ENCODE measurements around the gene KDM6A.
"Not testable (repeated sequence)": the region's sequence is repeated elsewhere in the genome, so short reads cannot be mapped to it uniquely, and the experiment has no call there.

KDM6A gene

GRCh38 chrX:44935640-44936039 lies 62.7 kb downstream of the KDM6A start:
- Histone ChIP-seq H3K9me3 (ENCODE audit: control insufficient read depth, low read depth, low read length) (peaks cover 7% of the 10 kb centered on the region), H3K4me1 (ENCODE audit: control insufficient read depth, low read depth, low read length) (no peaks in the 10 kb centered on the region), H3K27ac (ENCODE audit: low read length) (no peak overlapping the region), H3K4me3 (ENCODE audit: low read length) (no peak overlapping the region), H3K9ac (ENCODE audit: low read length) (no peak overlapping the region), H3K36me3 (ENCODE audit: control insufficient read depth, low read depth, low read length) (no peaks in the 10 kb centered on the region), H3K27me3 (ENCODE audit: control insufficient read depth, insufficient read depth, low read length) (no peaks in the 10 kb centered on the region)

GRCh38 chrX:44937606-44938005 lies 64.6 kb downstream of the KDM6A start:
- Histone ChIP-seq H3K9ac (ENCODE audit: low read length) (no peak overlapping the region), H3K36me3 (ENCODE audit: control insufficient read depth, low read depth, low read length) (no peaks in the 10 kb centered on the region), H3K4me3 (ENCODE audit: low read length) (no peak overlapping the region), H3K9me3 (ENCODE audit: control insufficient read depth, low read depth, low read length) (peaks cover 3% of the 10 kb centered on the region), H3K27ac (ENCODE audit: low read length) (no peak overlapping the region), H3K27me3 (ENCODE audit: control insufficient read depth, insufficient read depth, low read length) (no peaks in the 10 kb centered on the region), H3K4me1 (ENCODE audit: control insufficient read depth, low read depth, low read length) (no peaks in the 10 kb centered on the region)

- H3K4me3 ChIP-seq (ENCODE audit: low read length) = no peak overlapping the region
- H3K36me3 ChIP-seq (ENCODE audit: control insufficient read depth, low read depth, low read length) = no peaks in the 10 kb centered on the region
- no peaks in the 10 kb centered on the region for H3K4me1 ChIP-seq (ENCODE audit: control insufficient read depth, low read depth, low read length)
- H3K9me3 ChIP-seq (ENCODE audit: control insufficient read depth, low read depth, low read length) = peaks cover 3% of the 10 kb centered on the region
- H3K27me3 ChIP-seq (ENCODE audit: control insufficient read depth, insufficient read depth, low read length) = no peaks in the 10 kb centered on the region
- no peak overlapping the region for H3K27ac ChIP-seq (ENCODE audit: low read length)
- no peak overlapping the region for H3K9ac ChIP-seq (ENCODE audit: low read length)
Observed at GRCh38 chrX:44938111-44938510, 65.1 kb downstream of the KDM6A start.

GRCh38 chrX:44940541-44940940 lies 67.6 kb downstream of the KDM6A start:
- not testable (repeated sequence) for H3K4me1 ChIP-seq (ENCODE audit: control insufficient read depth, low read depth, low read length); H3K27ac ChIP-seq (ENCODE audit: low read length); H3K36me3 ChIP-seq (ENCODE audit: control insufficient read depth, low read depth, low read length); H3K9ac ChIP-seq (ENCODE audit: low read length); H3K4me3 ChIP-seq (ENCODE audit: low read length); H3K27me3 ChIP-seq (ENCODE audit: control insufficient read depth, insufficient read depth, low read length)
- peaks cover 20% of the 10 kb centered on the region for H3K9me3 ChIP-seq (ENCODE audit: control insufficient read depth, low read depth, low read length)

- Histone ChIP-seq H3K27ac (ENCODE audit: low read length) (no peak overlapping the region), H3K9me3 (ENCODE audit: control insufficient read depth, low read depth, low read length) (peaks cover 26% of the 10 kb centered on the region)
Observed at GRCh38 chrX:44943007-44943406, 70.0 kb downstream of the KDM6A start.

GRCh38 chrX:44944894-44945293 lies 71.9 kb downstream of the KDM6A start:
- no peak overlapping the region for H3K27ac ChIP-seq (ENCODE audit: low read length)
- H3K36me3 ChIP-seq (ENCODE audit: control insufficient read depth, low read depth, low read length) = no peaks in the 10 kb centered on the region
- peaks cover 4% of the 10 kb centered on the region for H3K4me1 ChIP-seq (ENCODE audit: control insufficient read depth, low read depth, low read length)
- H3K9ac ChIP-seq (ENCODE audit: low read length) = no peak overlapping the region
- H3K9me3 ChIP-seq (ENCODE audit: control insufficient read depth, low read depth, low read length) = peaks cover 33% of the 10 kb centered on the region
- no peak overlapping the region for H3K4me3 ChIP-seq (ENCODE audit: low read length)
- H3K27me3 ChIP-seq (ENCODE audit: control insufficient read depth, insufficient read depth, low read length) = no peaks in the 10 kb centered on the region

More at GRCh38 chrX:44943007-44943406, 70.0 kb downstream of the KDM6A start:
- no peaks in the 10 kb centered on the region for H3K36me3 ChIP-seq (ENCODE audit: control insufficient read depth, low read depth, low read length)
- no peaks in the 10 kb centered on the region for H3K27me3 ChIP-seq (ENCODE audit: control insufficient read depth, insufficient read depth, low read length)
- H3K4me3 ChIP-seq (ENCODE audit: low read length) = no peak overlapping the region
- no peak overlapping the region for H3K9ac ChIP-seq (ENCODE audit: low read length)
- H3K4me1 ChIP-seq (ENCODE audit: control insufficient read depth, low read depth, low read length) = no peaks in the 10 kb centered on the region

- H3K36me3 ChIP-seq (ENCODE audit: control insufficient read depth, low read depth, low read length) = no peaks in the 10 kb centered on the region
- H3K27me3 ChIP-seq (ENCODE audit: control insufficient read depth, insufficient read depth, low read length) = no peaks in the 10 kb centered on the region
- H3K4me3 ChIP-seq (ENCODE audit: low read length) = no peak overlapping the region
- no peak overlapping the region for H3K27ac ChIP-seq (ENCODE audit: low read length)
- H3K9me3 ChIP-seq (ENCODE audit: control insufficient read depth, low read depth, low read length) = peaks cover 33% of the 10 kb centered on the region
- H3K9ac ChIP-seq (ENCODE audit: low read length) = no peak overlapping the region
- H3K4me1 ChIP-seq (ENCODE audit: control insufficient read depth, low read depth, low read length) = peaks cover 9% of the 10 kb centered on the region
Observed at GRCh38 chrX:44945736-44946135, 72.7 kb downstream of the KDM6A start.

- Histone ChIP-seq H3K4me3 (ENCODE audit: low read length) (no peak overlapping the region), H3K27ac (ENCODE audit: low read length) (no peak overlapping the region), H3K4me1 (ENCODE audit: control insufficient read depth, low read depth, low read length) (peaks cover 9% of the 10 kb centered on the region), H3K27me3 (ENCODE audit: control insufficient read depth, insufficient read depth, low read length) (no peaks in the 10 kb centered on the region), H3K9me3 (ENCODE audit: control insufficient read depth, low read depth, low read length) (peaks cover 33% of the 10 kb centered on the region), H3K36me3 (ENCODE audit: control insufficient read depth, low read depth, low read length) (no peaks in the 10 kb centered on the region), H3K9ac (ENCODE audit: low read length) (no peak overlapping the region)
Observed at GRCh38 chrX:44946771-44947170, 73.8 kb downstream of the KDM6A start.

GRCh38 chrX:44947995-44948394 lies 75.0 kb downstream of the KDM6A start:
- Histone ChIP-seq H3K9me3 (ENCODE audit: control insufficient read depth, low read depth, low read length) (peaks cover 41% of the 10 kb centered on the region), H3K4me3 (ENCODE audit: low read length) (no peak overlapping the region), H3K9ac (ENCODE audit: low read length) (no peak overlapping the region), H3K27me3 (ENCODE audit: control insufficient read depth, insufficient read depth, low read length) (no peaks in the 10 kb centered on the region), H3K4me1 (ENCODE audit: control insufficient read depth, low read depth, low read length) (peaks cover 9% of the 10 kb centered on the region), H3K27ac (ENCODE audit: low read length) (no peak overlapping the region), H3K36me3 (ENCODE audit: control insufficient read depth, low read depth, low read length) (no peaks in the 10 kb centered on the region)

- no peaks in the 10 kb centered on the region for H3K27me3 ChIP-seq (ENCODE audit: control insufficient read depth, insufficient read depth, low read length)
- H3K4me3 ChIP-seq (ENCODE audit: low read length) = no peak overlapping the region
- H3K27ac ChIP-seq (ENCODE audit: low read length) = no peak overlapping the region
- H3K9ac ChIP-seq (ENCODE audit: low read length) = no peak overlapping the region
- H3K4me1 ChIP-seq (ENCODE audit: control insufficient read depth, low read depth, low read length) = peaks cover 9% of the 10 kb centered on the region
- H3K9me3 ChIP-seq (ENCODE audit: control insufficient read depth, low read depth, low read length) = peaks cover 38% of the 10 kb centered on the region
- H3K36me3 ChIP-seq (ENCODE audit: control insufficient read depth, low read depth, low read length) = no peaks in the 10 kb centered on the region
Observed at GRCh38 chrX:44948406-44948805, 75.4 kb downstream of the KDM6A start.

GRCh38 chrX:44949125-44949524 lies 76.1 kb downstream of the KDM6A start:
- Histone ChIP-seq H3K27ac (ENCODE audit: low read length) (no peak overlapping the region), H3K9ac (ENCODE audit: low read length) (no peak overlapping the region), H3K27me3 (ENCODE audit: control insufficient read depth, insufficient read depth, low read length) (no peaks in the 10 kb centered on the region), H3K4me3 (ENCODE audit: low read length) (no peak overlapping the region), H3K9me3 (ENCODE audit: control insufficient read depth, low read depth, low read length) (peaks cover 31% of the 10 kb centered on the region), H3K4me1 (ENCODE audit: control insufficient read depth, low read depth, low read length) (peaks cover 9% of the 10 kb centered on the region), H3K36me3 (ENCODE audit: control insufficient read depth, low read depth, low read length) (no peaks in the 10 kb centered on the region)

GRCh38 chrX:44950471-44951366 lies 77.7 kb downstream of the KDM6A start:
- not testable (repeated sequence) for H3K36me3 ChIP-seq (ENCODE audit: control insufficient read depth, low read depth, low read length); H3K27me3 ChIP-seq (ENCODE audit: control insufficient read depth, insufficient read depth, low read length)
- H3K9me3 ChIP-seq (ENCODE audit: control insufficient read depth, low read depth, low read length) = peaks cover 20% of the 10 kb centered on the region
- H3K27ac ChIP-seq (ENCODE audit: low read length) = peak overlapping the region; percentile 90
- H3K4me1 ChIP-seq (ENCODE audit: control insufficient read depth, low read depth, low read length) = peaks cover 11% of the 10 kb centered on the region
- H3K9ac ChIP-seq (ENCODE audit: low read length) = peak overlapping the region; percentile 94
- peak overlapping the region; percentile 71 for H3K4me3 ChIP-seq (ENCODE audit: low read length)

Measured in iPS-18a (cell line).